Heart left ventricle (tissue), 13 donors: Measurements from ENCODE around the gene LAMC3.

Experiments used
- POLR2A ChIP-seq, 2 donors: fragments of 450-650 bp; IDR thresholded peaks; one replicate each; pipeline ENCODE4 v1.6.1; 2017; ENCODE audit warnings: antibody characterized with exemption in 2 of 2, mild to moderate bottlenecking in 2 of 2, moderate library complexity in 2 of 2
- TF ChIP-seq, protein P1 (sequence below), 12 donors: fragments of 200-600 bp; sonication (generic) in 4 of 12; IDR thresholded peaks; one replicate each; pipeline versions ENCODE4 v1.5.0 to v1.8.0; 2018 to 2022; ENCODE audit warnings: antibody characterized with exemption in 12 of 12, mild to moderate bottlenecking in 5 of 12
- donor health status: ischemic (EF 13 %, LVEDD 7.1; RV severe dilation, severe dysfunction).
- donor health status: DM: no; HTN: yes; CAD: no.
- donor health status: DM: no; HTN: no; CAD: no.
- donor health status: ischemic (EF 25% LVEDD 6.9; RV normal size, moderate dysfunction).
- donor health status: ischemic (EF 25% LVEDD 5.7; RV mildly dilated, moderate dysfunction).
- donor health status: ischemic (EF 35%, LVEDD 5.7; RV mildly dilated, moderate dysfunction).
- donor health status: nonischemic (EF 11% LVEDD 7.7; RV severe dilation, severe dysfunction).
- donor health status: DM: yes; HTN: yes; CAD: no.
- donor health status: PGD.
- donor health status: ischemic (EF 29% LVEDD 5.4; RV normal size, mild dysfunction).
- donor health status: nonischemic (EF 23%, LVEDD 6.1; RV moderate dilation, normal function).

- TF ChIP-seq POLR2A (IDR thresholded peaks at IDR 0.05): no peak
- TF ChIP-seq, protein P1, sequence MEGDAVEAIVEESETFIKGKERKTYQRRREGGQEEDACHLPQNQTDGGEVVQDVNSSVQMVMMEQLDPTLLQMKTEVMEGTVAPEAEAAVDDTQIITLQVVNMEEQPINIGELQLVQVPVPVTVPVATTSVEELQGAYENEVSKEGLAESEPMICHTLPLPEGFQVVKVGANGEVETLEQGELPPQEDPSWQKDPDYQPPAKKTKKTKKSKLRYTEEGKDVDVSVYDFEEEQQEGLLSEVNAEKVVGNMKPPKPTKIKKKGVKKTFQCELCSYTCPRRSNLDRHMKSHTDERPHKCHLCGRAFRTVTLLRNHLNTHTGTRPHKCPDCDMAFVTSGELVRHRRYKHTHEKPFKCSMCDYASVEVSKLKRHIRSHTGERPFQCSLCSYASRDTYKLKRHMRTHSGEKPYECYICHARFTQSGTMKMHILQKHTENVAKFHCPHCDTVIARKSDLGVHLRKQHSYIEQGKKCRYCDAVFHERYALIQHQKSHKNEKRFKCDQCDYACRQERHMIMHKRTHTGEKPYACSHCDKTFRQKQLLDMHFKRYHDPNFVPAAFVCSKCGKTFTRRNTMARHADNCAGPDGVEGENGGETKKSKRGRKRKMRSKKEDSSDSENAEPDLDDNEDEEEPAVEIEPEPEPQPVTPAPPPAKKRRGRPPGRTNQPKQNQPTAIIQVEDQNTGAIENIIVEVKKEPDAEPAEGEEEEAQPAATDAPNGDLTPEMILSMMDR (IDR thresholded peaks at IDR 0.05): no peak
These were observed 41.1 kb downstream of the LAMC3 start for GRCh38 chr9:131049829-131050715.
